SK-N-SH (cell line): ENCODE measurements around the gene HIRA. TPM values are rescaled to one million over a fixed set of nuclear protein-coding genes. Genes with fewer than 3 reads are reported as not detected.

ENCODE experiments used
- CTCF ChIA-PET: fragments of 300-600, 350-600 bp; formaldehyde crosslinking; extraction: SDS; loops from one replicate; lab custom pipeline; 2021; lab: Yijun Ruan, JAX
- POLR2A ChIA-PET: fragments of 350-600 bp; sonication (Branson Sonifier 250); formaldehyde crosslinking; extraction: SDS; loops from one replicate; lab custom pipeline; 2020; ENCODE audit warnings: antibody characterized with exemption, inconsistent platforms; lab: Yijun Ruan, JAX
- DNase-seq: peaks from one replicate; pipeline ENCODE4 v3.0.0; 2012
- H2AFZ ChIP-seq: fragments of 200-600 bp; sonication (generic); 2 replicates; pipeline ENCODE4 v1.8.1; 2016; ENCODE audit warnings: antibody characterized with exemption, mild to moderate bottlenecking, low read depth
- H3F3A ChIP-seq: fragments of 200-600 bp; sonication (generic); replicated peaks from 2 replicates; pipeline ENCODE3; 2016; ENCODE audit warnings: antibody characterized with exemption, mild to moderate bottlenecking; ENCODE audit not compliant: insufficient read depth
- H3K27ac ChIP-seq, 2 experiments: fragments of 200-500 bp in 1 of 2; fragments of 200-600 bp in 1 of 2; sonication (Bioruptor generic) in 1 of 2; sonication (generic), shearing (Covaris generic) in 1 of 2; 2 replicates each; pipeline versions ENCODE4 v1.5.1 to v1.6.1; 2014 to 2016; ENCODE audit warnings: low read depth in 2 of 2, inconsistent platforms in 1 of 2, low read length in 1 of 2, mild to moderate bottlenecking in 1 of 2, mixed read lengths in 1 of 2
- H3K27me3 ChIP-seq: fragments of 200-600 bp; sonication (generic), shearing (Covaris generic); 2 replicates; pipeline ENCODE4 v1.6.1; 2016; ENCODE audit warnings: mixed run types; ENCODE audit not compliant: insufficient read depth
- H3K36me3 ChIP-seq, 2 experiments: fragments of 200-500 bp in 1 of 2; fragments of 200-600 bp in 1 of 2; sonication (Bioruptor generic) in 1 of 2; sonication (generic) in 1 of 2; replicated peaks in 1 of 2; 2 replicates each; pipeline versions ENCODE3 to v1.5.1; 2014 to 2016; ENCODE audit warnings: low read length in 1 of 2, mild to moderate bottlenecking in 1 of 2; ENCODE audit not compliant: insufficient read depth in 2 of 2, control insufficient read depth in 1 of 2
- H3K4me1 ChIP-seq, 2 experiments: fragments of 200-500 bp in 1 of 2; fragments of 200-600 bp in 1 of 2; sonication (Bioruptor generic) in 1 of 2; sonication (generic), shearing (Covaris generic) in 1 of 2; 2 replicates each; pipeline versions ENCODE4 v1.5.1 to v1.6.1; 2014 to 2016; ENCODE audit warnings: low read depth in 1 of 2, low read length in 1 of 2, mixed run types in 1 of 2; ENCODE audit not compliant: insufficient read depth in 2 of 2, control insufficient read depth in 1 of 2
- H3K4me2 ChIP-seq: fragments of 200-600 bp; sonication (generic), shearing (Covaris generic); 2 replicates; pipeline ENCODE4 v1.6.1; 2017; ENCODE audit warnings: mixed run types
- H3K4me3 ChIP-seq, 2 experiments: fragments of 200-500 bp in 1 of 2; fragments of 200-600 bp in 1 of 2; sonication (Bioruptor generic) in 1 of 2; sonication (generic), shearing (Covaris generic) in 1 of 2; 2 replicates each; pipeline versions ENCODE4 v1.5.1 to v1.8.1; 2014 to 2016; ENCODE audit warnings: low read depth in 2 of 2, inconsistent platforms in 1 of 2, low read length in 1 of 2, mild to moderate bottlenecking in 1 of 2, mixed read lengths in 1 of 2, moderate library complexity in 1 of 2
- H3K79me2 ChIP-seq: fragments of 200-600 bp; sonication (generic); 2 replicates; pipeline ENCODE4 v1.8.1; 2017; ENCODE audit warnings: mild to moderate bottlenecking; ENCODE audit not compliant: insufficient read depth
- H3K9ac ChIP-seq: fragments of 200-600 bp; sonication (generic); 2 replicates; pipeline ENCODE4 v1.6.1; 2017; ENCODE audit warnings: mixed run types
- H3K9me2 ChIP-seq: fragments of 200-600 bp; sonication (generic); 2 replicates; pipeline ENCODE4 v1.6.1; 2017; ENCODE audit warnings: mixed run types
- H3K9me3 ChIP-seq: fragments of 200-600 bp; sonication (generic); 2 replicates; pipeline ENCODE4 v1.6.1; 2017; ENCODE audit warnings: mixed run types, mild to moderate bottlenecking, moderate library complexity
- H4K20me1 ChIP-seq: fragments of 200-600 bp; sonication (generic); 2 replicates; pipeline ENCODE4 v1.6.1; 2017; ENCODE audit warnings: mild to moderate bottlenecking, mixed run types; ENCODE audit not compliant: insufficient read depth
- CTCF ChIP-seq: fragments of 200-600 bp; sonication (generic); IDR thresholded peaks from 2 replicates; pipeline ENCODE4 v1.6.1; 2017; ENCODE audit warnings: antibody characterized with exemption, mild to moderate bottlenecking, moderate library complexity
- EP300 ChIP-seq, 2 experiments: IDR thresholded peaks; 2 replicates each; pipeline versions ENCODE4 v1.4.0 to v1.6.1; 2012; ENCODE audit warnings: borderline replicate concordance in 1 of 2, low read depth in 1 of 2, low read length in 1 of 2
- GABPA ChIP-seq: IDR thresholded peaks from 2 replicates; pipeline ENCODE4 v1.4.0; 2012; ENCODE audit warnings: low read depth, mild to moderate bottlenecking
- GATA2 ChIP-seq: sonication (generic); formaldehyde crosslinking; IDR thresholded peaks from 2 replicates; pipeline ENCODE4 v1.5.0; 2020; ENCODE audit warnings: mild to moderate bottlenecking, missing genetic modification reagents
- IRF3 ChIP-seq: fragments of 150-350 bp; IDR thresholded peaks from 2 replicates; pipeline ENCODE4 v1.6.1; 2016; ENCODE audit warnings: mild to moderate bottlenecking, low read depth, low read length
- JUND ChIP-seq: IDR thresholded peaks from 2 replicates; pipeline ENCODE4 v1.4.0; 2012
- NRF1 ChIP-seq: IDR thresholded peaks from 2 replicates; pipeline ENCODE4 v1.6.1; 2012; ENCODE audit warnings: low read depth, mild to moderate bottlenecking, low read length
- PBX3 ChIP-seq: IDR thresholded peaks from 2 replicates; pipeline ENCODE4; 2012
- POLR2AphosphoS5 ChIP-seq: IDR thresholded peaks from 2 replicates; pipeline ENCODE4 v1.6.1; 2012; ENCODE audit warnings: low read depth, low read length
- REST ChIP-seq: IDR thresholded peaks from 2 replicates; pipeline ENCODE4 v1.6.1; 2012; ENCODE audit warnings: mild to moderate bottlenecking, low read depth, low read length, moderate library complexity
- RFX5 ChIP-seq: IDR thresholded peaks from 2 replicates; pipeline ENCODE4 v1.6.1; 2012; ENCODE audit warnings: mild to moderate bottlenecking, improper control_type of control experiment, low read length
- SIN3A ChIP-seq: IDR thresholded peaks from 2 replicates; pipeline ENCODE4 v1.6.1; 2012; ENCODE audit warnings: low read depth, mild to moderate bottlenecking, low read length, moderate library complexity, borderline replicate concordance
- TAF1 ChIP-seq: IDR thresholded peaks from 2 replicates; pipeline ENCODE4 v1.6.1; 2012; ENCODE audit warnings: low read depth, mild to moderate bottlenecking, low read length, moderate library complexity, borderline replicate concordance
- TCF12 ChIP-seq: IDR thresholded peaks from 2 replicates; pipeline ENCODE4 v1.4.0; 2012
- YY1 ChIP-seq: IDR thresholded peaks from 2 replicates; pipeline ENCODE4 v1.4.0; 2012; ENCODE audit warnings: low read depth, mild to moderate bottlenecking
- WGBS: methylation state at CpG from one replicate; pipeline ENCODE4 v1.1.6; 2017; ENCODE audit warnings: low lambda C conversion rate; 5-methylcytosine and 5-hydroxymethylcytosine counted together
- polyA plus RNA-seq, 3 experiments: library from polyadenylated mRNA; depleted of rRNA; stranded (reverse); fragments of >200 nt; gene quantifications; 2 replicates each; pipeline ENCODE4 v1.2.3, GENCODE V29; 2012

HIRA gene
- polyA plus RNA-seq, 1 of the 3 experiments (the other 2 are of a cell fraction): 21.0 TPM

- no peaks in the 10 kb centered on the region for H3K27me3 ChIP-seq
- peaks cover 19 to 48% of the 10 kb centered on the region in 2 experiments for H3K36me3 ChIP-seq
- DNase-seq: no peak
- ChIA-PET CTCF (interaction anchor here (1.0 to 1.3 kb wide), 2 partner anchors 32 to 223 kb away, joined by 3 read pairs; no protein-coding TSS in a partner anchor), POLR2A (no interaction called here)
- no peaks in the 10 kb centered on the region for H4K20me1 ChIP-seq
- 97% methylated on average over 4 of the region's 4 CpGs for WGBS
- TF ChIP-seq REST: no peak
- no peak overlapping the region for H2AFZ ChIP-seq
- H3K4me1 ChIP-seq: peaks cover 0 to 14% of the 10 kb centered on the region in 2 experiments; a peak in 2 of 4 replicates
- H3K9me3 ChIP-seq: no peaks in the 10 kb centered on the region
- no peak overlapping the region for H3K4me3 ChIP-seq
- H3K9ac ChIP-seq: no peak overlapping the region
- H3K79me2 ChIP-seq: no peaks in the 10 kb centered on the region
- H3K4me2 ChIP-seq: no peak overlapping the region
- no peaks in the 10 kb centered on the region for H3K9me2 ChIP-seq
- H3K27ac ChIP-seq: peak overlapping the region in 1 of 2 experiments; percentile 38; a peak in 2 of 4 replicates
- peaks cover 4% of the 10 kb centered on the region for H3F3A ChIP-seq
These were observed 28.8 kb downstream of the HIRA start for GRCh38 chr22:19402642-19403191.

- TF ChIP-seq NRF1 (no peak), IRF3 (no peak), TAF1 (no peak), SIN3A (no peak), POLR2AphosphoS5 (no peak), TCF12 (no peak), PBX3 (no peak), EP300 (IDR thresholded peaks at IDR 0.05; ENCODE audit: borderline replicate concordance in 1 of 2, low read depth in 1 of 2, low read length in 1 of 2) (no peak), YY1 (no peak), RFX5 (no peak), GATA2 (CRISPR knock-in tag) (no peak), GABPA (no peak), CTCF (no peak), JUND (no peak)
- peaks cover 19 to 46% of the 10 kb centered on the region in 2 experiments for H3K36me3 ChIP-seq
- H3K9ac ChIP-seq: no peak overlapping the region
- CTCF ChIA-PET: interaction anchor here (1.3 kb wide), 1 partner anchor 34 kb away, joined by 3 read pairs; no protein-coding TSS in a partner anchor
- H3K4me2 ChIP-seq: no peak overlapping the region
- no peaks in the 10 kb centered on the region for H3K27me3 ChIP-seq
- 98% methylated on average over 4 of the region's 4 CpGs for WGBS
- peaks cover 4% of the 10 kb centered on the region for H3F3A ChIP-seq
- H3K4me3 ChIP-seq: no peak overlapping the region
- no peak for DNase-seq
- POLR2A ChIA-PET: no interaction called here
- H3K79me2 ChIP-seq: no peaks in the 10 kb centered on the region
- no peaks in the 10 kb centered on the region for H4K20me1 ChIP-seq
- H3K27ac ChIP-seq: no peak overlapping the region
- H2AFZ ChIP-seq: no peak overlapping the region
- H3K9me3 ChIP-seq: no peaks in the 10 kb centered on the region
- no peaks in the 10 kb centered on the region for H3K9me2 ChIP-seq
- peaks cover 0 to 3% of the 10 kb centered on the region in 2 experiments; a peak in 2 of 4 replicates for H3K4me1 ChIP-seq
These were observed 30.1 kb downstream of the HIRA start for GRCh38 chr22:19401483-19401882.
